Keratinocyte (primary cell): ENCODE measurements around the gene URM1.

Experiments used
- CTCF ChIP-seq, 3 experiments: IDR thresholded peaks in 1 of 3; conservative IDR thresholded peaks in 1 of 3; optimal IDR thresholded peaks in 1 of 3; 2 replicates in 2 of 3; 3 replicates in 1 of 3; pipeline versions ENCODE3 to v1.5.1; 2011; ENCODE audit warnings: low read length in 3 of 3, mild to moderate bottlenecking in 3 of 3, moderate library complexity in 2 of 3, control low read depth in 1 of 3, inconsistent platforms in 1 of 3; ENCODE audit not compliant: insufficient read depth in 2 of 3; ENCODE audit errors: extremely low read depth in 1 of 3
- EZH2 ChIP-seq: IDR thresholded peaks from one replicate; pipeline ENCODE4 v1.6.1; 2012; ENCODE audit warnings: inconsistent platforms, mild to moderate bottlenecking, low read length, moderate library complexity

GRCh38 chr9:128389395-128390149 is 18.4 kb downstream of the URM1 start:
- TF ChIP-seq CTCF (optimal IDR thresholded peaks at IDR 0.05 in 1 of 3, IDR thresholded peaks at IDR 0.05 in 1 of 3, conservative IDR thresholded peaks at IDR 0.05 in 1 of 3; ENCODE audit: extremely low read depth in 1 of 3, insufficient read depth in 2 of 3, low read length in 3 of 3) (no peak), EZH2 (no peak)
